GM12891 (cell line): ENCODE measurements around the gene CCL14.

ENCODE experiments used
- PAX5 ChIP-seq: IDR thresholded peaks from 2 replicates; pipeline ENCODE4 v1.6.1; 2011; ENCODE audit warnings: low read length, moderate library complexity, mild to moderate bottlenecking; ENCODE audit not compliant: insufficient read depth, severe bottlenecking
- POLR2A ChIP-seq: IDR thresholded peaks from 2 replicates; pipeline ENCODE4 v1.6.1; 2011; ENCODE audit warnings: low read depth, low read length, control low read depth
- POLR2AphosphoS5 ChIP-seq: IDR thresholded peaks from 2 replicates; pipeline ENCODE4 v1.6.1; 2011; ENCODE audit warnings: low read depth, low read length, control low read depth
- POU2F2 ChIP-seq: IDR thresholded peaks from 2 replicates; pipeline ENCODE4 v1.6.1; 2011; ENCODE audit warnings: low read depth, mild to moderate bottlenecking, control low read depth, low read length, moderate library complexity
- SPI1 ChIP-seq: IDR thresholded peaks from 2 replicates; pipeline ENCODE4 v1.6.1; 2011; ENCODE audit warnings: low read depth, low read length, control low read depth
- TAF1 ChIP-seq: IDR thresholded peaks from 2 replicates; pipeline ENCODE4 v1.6.1; 2011; ENCODE audit warnings: low read depth, low read length, control low read depth

GRCh38 chr17:35972535-35972934 is 14.0 kb downstream of the CCL14 start:
- TF ChIP-seq POLR2A (no peak), POLR2AphosphoS5 (no peak), TAF1 (no peak), PAX5 (no peak), SPI1 (no peak), POU2F2 (no peak)
